ENCODE data around the gene THPO. TPM values are rescaled to one million over a fixed set of nuclear protein-coding genes. Genes with fewer than 3 reads are reported as not detected.

The THPO gene
- polyA plus RNA-seq, 1 donor from 2014 or later = 0.59 TPM

DNA sequence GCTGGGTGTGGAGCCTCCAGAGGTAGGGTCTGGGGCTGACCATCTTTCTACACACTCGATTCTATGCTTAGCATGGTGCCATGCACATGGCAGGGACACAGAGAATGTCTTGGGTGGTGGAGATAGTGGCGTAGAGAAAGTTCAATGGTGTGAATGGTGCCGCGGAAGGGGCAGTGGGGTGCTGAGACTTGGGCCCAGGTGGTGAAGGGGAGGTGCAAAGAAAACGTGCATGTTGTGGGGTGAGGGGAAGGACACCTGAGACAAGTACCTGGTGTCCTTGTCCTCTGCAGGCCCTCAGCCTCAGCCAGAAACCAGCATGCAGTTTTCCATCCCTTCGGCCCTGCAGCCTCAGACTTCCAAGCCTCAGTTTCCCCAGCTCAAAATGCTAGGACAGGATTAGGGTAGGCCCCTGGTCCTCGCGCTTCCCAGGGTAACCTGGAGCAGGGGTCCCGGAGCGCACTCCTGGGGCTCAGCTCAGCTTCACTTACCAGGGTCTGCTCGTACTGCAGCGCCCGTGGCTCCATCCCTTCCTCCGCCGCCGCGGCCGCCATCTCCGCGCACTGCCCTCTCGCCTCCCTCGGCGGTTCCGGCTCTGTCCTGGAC is 17.0 kb downstream of the THPO start:
- Histone ChIP-seq H4K20me1 (ENCODE audit: insufficient read depth) (no peaks in the 10 kb centered on the region), H2AFZ (ENCODE audit: low read depth, low read length) (peak overlapping the region; percentile 8), H3K4me2 (ENCODE audit: low read length) (peak overlapping the region; percentile 82), H3K9me2 (ENCODE audit: insufficient read depth, low read length) (no peaks in the 10 kb centered on the region), H3K36me3 (ENCODE audit: insufficient read depth, low read length) (no peaks in the 10 kb centered on the region), H3K9ac (ENCODE audit: low read length) (peak overlapping the region; percentile 90), H3K4me3 (ENCODE audit: low read length) (peak overlapping the region; percentile 70), H3F3A (ENCODE audit: insufficient read depth, low read length, poor library complexity, severe bottlenecking) (no peaks in the 10 kb centered on the region), H3K9me3 (ENCODE audit: low read length) (no peaks in the 10 kb centered on the region), H3K27ac (ENCODE audit: low read length) (no peak overlapping the region), H3K27me3 (ENCODE audit: insufficient read depth, low read depth, low read length) (no peaks in the 10 kb centered on the region), H3K79me2 (replicated peaks; ENCODE audit: insufficient read depth, low read length) (peaks cover 16% of the 10 kb centered on the region)
- no peak for TF ChIP-seq SMC3 (conservative IDR thresholded peaks at IDR 0.05; ENCODE audit: poor library complexity)
- TF ChIP-seq, protein P1, sequence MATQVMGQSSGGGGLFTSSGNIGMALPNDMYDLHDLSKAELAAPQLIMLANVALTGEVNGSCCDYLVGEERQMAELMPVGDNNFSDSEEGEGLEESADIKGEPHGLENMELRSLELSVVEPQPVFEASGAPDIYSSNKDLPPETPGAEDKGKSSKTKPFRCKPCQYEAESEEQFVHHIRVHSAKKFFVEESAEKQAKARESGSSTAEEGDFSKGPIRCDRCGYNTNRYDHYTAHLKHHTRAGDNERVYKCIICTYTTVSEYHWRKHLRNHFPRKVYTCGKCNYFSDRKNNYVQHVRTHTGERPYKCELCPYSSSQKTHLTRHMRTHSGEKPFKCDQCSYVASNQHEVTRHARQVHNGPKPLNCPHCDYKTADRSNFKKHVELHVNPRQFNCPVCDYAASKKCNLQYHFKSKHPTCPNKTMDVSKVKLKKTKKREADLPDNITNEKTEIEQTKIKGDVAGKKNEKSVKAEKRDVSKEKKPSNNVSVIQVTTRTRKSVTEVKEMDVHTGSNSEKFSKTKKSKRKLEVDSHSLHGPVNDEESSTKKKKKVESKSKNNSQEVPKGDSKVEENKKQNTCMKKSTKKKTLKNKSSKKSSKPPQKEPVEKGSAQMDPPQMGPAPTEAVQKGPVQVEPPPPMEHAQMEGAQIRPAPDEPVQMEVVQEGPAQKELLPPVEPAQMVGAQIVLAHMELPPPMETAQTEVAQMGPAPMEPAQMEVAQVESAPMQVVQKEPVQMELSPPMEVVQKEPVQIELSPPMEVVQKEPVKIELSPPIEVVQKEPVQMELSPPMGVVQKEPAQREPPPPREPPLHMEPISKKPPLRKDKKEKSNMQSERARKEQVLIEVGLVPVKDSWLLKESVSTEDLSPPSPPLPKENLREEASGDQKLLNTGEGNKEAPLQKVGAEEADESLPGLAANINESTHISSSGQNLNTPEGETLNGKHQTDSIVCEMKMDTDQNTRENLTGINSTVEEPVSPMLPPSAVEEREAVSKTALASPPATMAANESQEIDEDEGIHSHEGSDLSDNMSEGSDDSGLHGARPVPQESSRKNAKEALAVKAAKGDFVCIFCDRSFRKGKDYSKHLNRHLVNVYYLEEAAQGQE (IDR thresholded peaks at IDR 0.05; ENCODE audit: borderline replicate concordance) = peak; percentile 35

DNA sequence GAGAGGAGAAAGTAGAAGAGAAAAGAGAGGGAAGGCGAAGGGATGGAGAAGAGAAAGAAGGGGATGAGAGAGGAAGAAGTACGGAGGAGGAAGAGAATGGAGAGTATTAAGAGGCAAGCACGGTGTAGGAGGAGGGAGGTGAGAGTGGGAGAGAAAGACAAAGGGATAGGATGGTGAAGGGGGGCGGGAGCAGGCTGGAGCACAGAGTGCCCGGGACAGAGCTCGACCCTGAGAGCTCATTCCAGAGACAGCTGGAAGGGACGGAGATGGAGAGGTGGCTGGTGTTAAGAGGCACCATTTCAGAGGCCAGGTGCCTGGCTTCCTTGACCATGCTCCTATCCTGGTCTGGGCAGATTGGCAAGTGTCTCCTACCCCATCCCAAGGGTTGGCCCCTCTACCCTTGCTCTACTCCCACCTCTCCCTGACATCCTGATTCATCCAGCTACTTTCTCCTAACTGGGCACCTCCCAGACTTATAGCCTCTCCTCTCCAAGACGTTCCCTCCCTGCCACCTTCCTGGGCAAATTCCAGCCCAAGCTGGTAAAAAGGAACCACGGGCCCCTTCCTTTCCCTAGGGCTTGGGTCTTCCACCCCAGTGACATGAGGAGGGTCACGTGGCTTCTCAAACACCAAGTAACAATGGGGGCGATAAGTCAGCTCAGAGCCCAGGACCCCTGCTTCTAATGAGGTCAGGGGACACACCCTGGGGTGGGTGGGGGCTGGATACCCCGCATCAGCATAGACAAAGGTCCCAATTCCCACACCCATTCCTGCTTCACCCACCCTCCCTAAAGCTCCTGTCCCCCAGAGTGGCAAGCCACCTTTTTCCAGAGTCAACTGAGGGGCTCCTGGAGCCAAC is 17.7 kb downstream of the THPO start:
- Histone ChIP-seq H3K4me2 (ENCODE audit: low read length) (peak overlapping the region; percentile 82), H3K27me3 (ENCODE audit: insufficient read depth, low read depth, low read length) (no peaks in the 10 kb centered on the region), H2AFZ (ENCODE audit: low read depth, low read length) (no peak overlapping the region), H3K9me3 (ENCODE audit: low read length) (no peaks in the 10 kb centered on the region), H3K9ac (ENCODE audit: low read length) (peak overlapping the region; percentile 90), H4K20me1 (ENCODE audit: insufficient read depth) (no peaks in the 10 kb centered on the region), H3K27ac (ENCODE audit: low read length) (no peak overlapping the region), H3K36me3 (ENCODE audit: insufficient read depth, low read length) (no peaks in the 10 kb centered on the region), H3F3A (ENCODE audit: insufficient read depth, low read length, poor library complexity, severe bottlenecking) (no peaks in the 10 kb centered on the region), H3K9me2 (ENCODE audit: insufficient read depth, low read length) (no peaks in the 10 kb centered on the region), H3K79me2 (replicated peaks; ENCODE audit: insufficient read depth, low read length) (peaks cover 16% of the 10 kb centered on the region), H3K4me3 (ENCODE audit: low read length) (peak overlapping the region; percentile 70)
- no peak for TF ChIP-seq TAF1 (IDR thresholded peaks at IDR 0.05; ENCODE audit: low read depth)

DNA sequence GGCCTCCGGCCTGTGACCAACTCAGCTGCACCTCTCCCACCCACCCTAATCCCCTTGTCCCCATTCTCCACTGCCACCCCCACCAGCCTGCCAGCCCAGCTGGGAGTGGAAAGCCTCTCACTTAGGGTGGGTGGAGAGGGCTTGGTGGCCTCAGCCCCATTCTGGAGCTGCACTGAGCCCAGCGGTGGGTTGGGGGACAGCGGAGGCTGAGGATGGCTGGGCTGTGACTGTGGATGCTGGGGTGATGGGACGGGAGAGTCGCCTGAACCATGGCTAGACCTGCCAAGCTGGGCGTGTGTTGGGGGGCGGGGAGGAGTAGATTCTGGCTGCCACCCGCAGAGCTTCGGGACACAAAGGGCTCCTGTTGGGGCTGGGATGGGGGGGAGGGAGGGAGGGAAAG is 18.4 kb downstream of the THPO start:
- Histone ChIP-seq H3K9me2 (ENCODE audit: insufficient read depth, low read length) (no peaks in the 10 kb centered on the region), H3K79me2 (replicated peaks; ENCODE audit: insufficient read depth, low read length) (peaks cover 16% of the 10 kb centered on the region), H3K36me3 (ENCODE audit: insufficient read depth, low read length) (no peaks in the 10 kb centered on the region), H3K4me2 (ENCODE audit: low read length) (no peak overlapping the region), H3K27ac (ENCODE audit: low read length) (no peak overlapping the region), H2AFZ (ENCODE audit: low read depth, low read length) (no peak overlapping the region), H3F3A (ENCODE audit: insufficient read depth, low read length, poor library complexity, severe bottlenecking) (no peaks in the 10 kb centered on the region), H3K27me3 (ENCODE audit: insufficient read depth, low read depth, low read length) (no peaks in the 10 kb centered on the region), H3K4me3 (ENCODE audit: low read length) (peak overlapping the region; percentile 70), H4K20me1 (ENCODE audit: insufficient read depth) (no peaks in the 10 kb centered on the region), H3K9me3 (ENCODE audit: low read length) (no peaks in the 10 kb centered on the region), H3K9ac (ENCODE audit: low read length) (peak overlapping the region; percentile 90)
- TF ChIP-seq POLR2AphosphoS5 (IDR thresholded peaks at IDR 0.05) (no peak), TAF1 (IDR thresholded peaks at IDR 0.05; ENCODE audit: low read depth) (no peak), MXI1 (conservative IDR thresholded peaks at IDR 0.05; ENCODE audit: poor library complexity, severe bottlenecking) (no peak), RAD21 (conservative IDR thresholded peaks at IDR 0.05) (no peak), EZH2 (IDR thresholded peaks at IDR 0.05; ENCODE audit: borderline replicate concordance, insufficient read depth, low read length, poor library complexity, severe bottlenecking) (no peak), SMC3 (conservative IDR thresholded peaks at IDR 0.05; ENCODE audit: poor library complexity) (no peak), EP300 (conservative IDR thresholded peaks at IDR 0.05; ENCODE audit: poor library complexity, severe bottlenecking) (no peak)
- TF ChIP-seq, protein P2, sequence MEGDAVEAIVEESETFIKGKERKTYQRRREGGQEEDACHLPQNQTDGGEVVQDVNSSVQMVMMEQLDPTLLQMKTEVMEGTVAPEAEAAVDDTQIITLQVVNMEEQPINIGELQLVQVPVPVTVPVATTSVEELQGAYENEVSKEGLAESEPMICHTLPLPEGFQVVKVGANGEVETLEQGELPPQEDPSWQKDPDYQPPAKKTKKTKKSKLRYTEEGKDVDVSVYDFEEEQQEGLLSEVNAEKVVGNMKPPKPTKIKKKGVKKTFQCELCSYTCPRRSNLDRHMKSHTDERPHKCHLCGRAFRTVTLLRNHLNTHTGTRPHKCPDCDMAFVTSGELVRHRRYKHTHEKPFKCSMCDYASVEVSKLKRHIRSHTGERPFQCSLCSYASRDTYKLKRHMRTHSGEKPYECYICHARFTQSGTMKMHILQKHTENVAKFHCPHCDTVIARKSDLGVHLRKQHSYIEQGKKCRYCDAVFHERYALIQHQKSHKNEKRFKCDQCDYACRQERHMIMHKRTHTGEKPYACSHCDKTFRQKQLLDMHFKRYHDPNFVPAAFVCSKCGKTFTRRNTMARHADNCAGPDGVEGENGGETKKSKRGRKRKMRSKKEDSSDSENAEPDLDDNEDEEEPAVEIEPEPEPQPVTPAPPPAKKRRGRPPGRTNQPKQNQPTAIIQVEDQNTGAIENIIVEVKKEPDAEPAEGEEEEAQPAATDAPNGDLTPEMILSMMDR (IDR thresholded peaks at IDR 0.05; ENCODE audit: poor library complexity, severe bottlenecking) = no peak
- TF ChIP-seq, protein P1 (IDR thresholded peaks at IDR 0.05; ENCODE audit: borderline replicate concordance) = no peak
